Urinary bladder (tissue), 4 donors: ENCODE data around the gene MOCS1. TPM values are rescaled to one million over a fixed set of nuclear protein-coding genes. Genes with fewer than 3 reads are reported as not detected.

Source experiments
- DNase-seq: peaks from one replicate; pipeline ENCODE4 v3.0.0-alpha.2; 2015; ENCODE audit errors: extremely low spot score
- H3K27ac ChIP-seq: one replicate; pipeline ENCODE4 v1.5.1; 2013; ENCODE audit warnings: low read depth, mild to moderate bottlenecking, moderate library complexity
- H3K36me3 ChIP-seq: one replicate; pipeline ENCODE4 v1.6.1; 2013; ENCODE audit warnings: mild to moderate bottlenecking, moderate library complexity; ENCODE audit not compliant: insufficient read depth
- H3K4me1 ChIP-seq: one replicate; pipeline ENCODE4 v1.6.1; 2013; ENCODE audit warnings: mild to moderate bottlenecking, moderate library complexity; ENCODE audit not compliant: insufficient read depth
- H3K4me3 ChIP-seq: one replicate; pipeline ENCODE4 v1.5.1; 2013; ENCODE audit warnings: low read depth, low read length
- WGBS: extraction: QIAGEN DNeasy Blood & Tissue Kit; methylation state at CpG from one replicate; pipeline ENCODE4 v1.1.7; 2013; 5-methylcytosine and 5-hydroxymethylcytosine counted together
- polyA plus RNA-seq: library from polyadenylated mRNA; stranded (reverse); fragments of 200-250 nt; gene quantifications from one replicate; pipeline ENCODE4 v1.2.3, GENCODE V29; 2013
- total RNA-seq: library from RNA; depleted of rRNA; stranded (reverse); fragments of >200 nt; gene quantifications from one replicate; pipeline ENCODE4 v1.2.3, GENCODE V29; 2014
- donor health status: healthy with polysubstance abuse.
- donor health status: healthy.

MOCS1 gene
- total and polyA plus RNA-seq, 2 donors, result 7.0 to 20.4 TPM

GRCh38 chr6:39925191-39925930, 8.9 kb downstream of the MOCS1 start:
- no peaks in the 10 kb centered on the region for H3K36me3 ChIP-seq
- no peaks in the 10 kb centered on the region for H3K4me1 ChIP-seq
- 96% methylated on average over 22 of the region's 22 CpGs for WGBS

GRCh38 chr6:39924283-39924682, 10.0 kb downstream of the MOCS1 start:
- Histone ChIP-seq H3K4me3 (no peak overlapping the region), H3K36me3 (no peaks in the 10 kb centered on the region), H3K27ac (no peak overlapping the region), H3K4me1 (no peaks in the 10 kb centered on the region)
- 84% methylated on average over 6 of the region's 6 CpGs for WGBS
- no peak for DNase-seq

More at GRCh38 chr6:39925191-39925930, 8.9 kb downstream of the MOCS1 start:
- Histone ChIP-seq H3K4me3 (no peak overlapping the region), H3K27ac (no peak overlapping the region)
- DNase-seq, result no peak

GRCh38 chr6:39923861-39924260, 10.4 kb downstream of the MOCS1 start:
- H3K4me3 ChIP-seq, result no peak overlapping the region
- 69% methylated on average over 6 of the region's 6 CpGs for WGBS
- no peak overlapping the region for H3K27ac ChIP-seq
- no peaks in the 10 kb centered on the region for H3K4me1 ChIP-seq
- no peaks in the 10 kb centered on the region for H3K36me3 ChIP-seq
- DNase-seq, result no peak

- no peak for DNase-seq
- no peak overlapping the region for H3K27ac ChIP-seq
- H3K36me3 ChIP-seq, result no peaks in the 10 kb centered on the region
- H3K4me3 ChIP-seq, result no peak overlapping the region
- WGBS, result 74% methylated on average over 5 of the region's 5 CpGs
- H3K4me1 ChIP-seq, result no peaks in the 10 kb centered on the region
Observed at GRCh38 chr6:39923394-39923793, 10.9 kb downstream of the MOCS1 start.

GRCh38 chr6:39922821-39923220, 11.4 kb downstream of the MOCS1 start:
- 87% methylated on average over 5 of the region's 5 CpGs for WGBS
- Histone ChIP-seq H3K4me1 (no peaks in the 10 kb centered on the region), H3K27ac (no peak overlapping the region), H3K4me3 (no peak overlapping the region), H3K36me3 (no peaks in the 10 kb centered on the region)
- DNase-seq, result no peak

- DNase-seq, result no peak
- Histone ChIP-seq H3K27ac (no peak overlapping the region), H3K36me3 (no peaks in the 10 kb centered on the region), H3K4me3 (no peak overlapping the region), H3K4me1 (no peaks in the 10 kb centered on the region)
- 92% methylated on average over 3 of the region's 3 CpGs for WGBS
Observed at GRCh38 chr6:39920157-39920556, 14.1 kb downstream of the MOCS1 start.

- no peak for DNase-seq
- Histone ChIP-seq H3K4me3 (no peak overlapping the region), H3K36me3 (no peaks in the 10 kb centered on the region), H3K27ac (no peak overlapping the region), H3K4me1 (no peaks in the 10 kb centered on the region)
- 91% methylated on average over 5 of the region's 5 CpGs for WGBS
Observed at GRCh38 chr6:39918831-39919230, 15.4 kb downstream of the MOCS1 start.

GRCh38 chr6:39917981-39918380, 16.3 kb downstream of the MOCS1 start:
- 76% methylated on average over 3 of the region's 3 CpGs for WGBS

GRCh38 chr6:39917329-39917728, 16.9 kb downstream of the MOCS1 start:
- Histone ChIP-seq H3K4me3 (no peak overlapping the region), H3K36me3 (no peaks in the 10 kb centered on the region)

More at GRCh38 chr6:39917981-39918380, 16.3 kb downstream of the MOCS1 start:
- H3K36me3 ChIP-seq, result no peaks in the 10 kb centered on the region
- no peaks in the 10 kb centered on the region for H3K4me1 ChIP-seq
- no peak overlapping the region for H3K27ac ChIP-seq
- no peak for DNase-seq
- H3K4me3 ChIP-seq, result no peak overlapping the region

GRCh38 chr6:39915866-39916265, 18.4 kb downstream of the MOCS1 start:
- Histone ChIP-seq H3K4me1 (no peaks in the 10 kb centered on the region), H3K4me3 (no peak overlapping the region), H3K27ac (no peak overlapping the region), H3K36me3 (no peaks in the 10 kb centered on the region)
- 95% methylated on average over 5 of the region's 5 CpGs for WGBS
- no peak for DNase-seq

More at GRCh38 chr6:39917329-39917728, 16.9 kb downstream of the MOCS1 start:
- H3K27ac ChIP-seq, result no peak overlapping the region
- no peaks in the 10 kb centered on the region for H3K4me1 ChIP-seq
- no peak for DNase-seq
- WGBS, result 75% methylated on average over 4 of the region's 4 CpGs

GRCh38 chr6:39914239-39914638, 20.0 kb downstream of the MOCS1 start:
- 99% methylated on average over 3 of the region's 3 CpGs for WGBS
- DNase-seq, result no peak
- Histone ChIP-seq H3K4me1 (no peaks in the 10 kb centered on the region), H3K4me3 (no peak overlapping the region), H3K36me3 (no peaks in the 10 kb centered on the region), H3K27ac (no peak overlapping the region)

GRCh38 chr6:39913391-39913916, 20.8 kb downstream of the MOCS1 start:
- Histone ChIP-seq H3K4me3 (no peak overlapping the region), H3K36me3 (no peaks in the 10 kb centered on the region), H3K4me1 (no peaks in the 10 kb centered on the region), H3K27ac (no peak overlapping the region)
- WGBS, result 94% methylated on average over 12 of the region's 12 CpGs
- no peak for DNase-seq

GRCh38 chr6:39912446-39912845, 21.8 kb downstream of the MOCS1 start:
- no peak for DNase-seq
- Histone ChIP-seq H3K4me3 (no peak overlapping the region), H3K4me1 (no peaks in the 10 kb centered on the region), H3K27ac (no peak overlapping the region), H3K36me3 (no peaks in the 10 kb centered on the region)
- 93% methylated on average over 4 of the region's 4 CpGs for WGBS

GRCh38 chr6:39911513-39912125, 22.6 kb downstream of the MOCS1 start:
- no peak overlapping the region for H3K27ac ChIP-seq
- WGBS, result 96% methylated on average over 10 of the region's 10 CpGs
- DNase-seq, result no peak
- H3K4me1 ChIP-seq, result no peaks in the 10 kb centered on the region
- no peak overlapping the region for H3K4me3 ChIP-seq
- no peaks in the 10 kb centered on the region for H3K36me3 ChIP-seq
